ENCODE data around the gene C10orf67.

DNA sequence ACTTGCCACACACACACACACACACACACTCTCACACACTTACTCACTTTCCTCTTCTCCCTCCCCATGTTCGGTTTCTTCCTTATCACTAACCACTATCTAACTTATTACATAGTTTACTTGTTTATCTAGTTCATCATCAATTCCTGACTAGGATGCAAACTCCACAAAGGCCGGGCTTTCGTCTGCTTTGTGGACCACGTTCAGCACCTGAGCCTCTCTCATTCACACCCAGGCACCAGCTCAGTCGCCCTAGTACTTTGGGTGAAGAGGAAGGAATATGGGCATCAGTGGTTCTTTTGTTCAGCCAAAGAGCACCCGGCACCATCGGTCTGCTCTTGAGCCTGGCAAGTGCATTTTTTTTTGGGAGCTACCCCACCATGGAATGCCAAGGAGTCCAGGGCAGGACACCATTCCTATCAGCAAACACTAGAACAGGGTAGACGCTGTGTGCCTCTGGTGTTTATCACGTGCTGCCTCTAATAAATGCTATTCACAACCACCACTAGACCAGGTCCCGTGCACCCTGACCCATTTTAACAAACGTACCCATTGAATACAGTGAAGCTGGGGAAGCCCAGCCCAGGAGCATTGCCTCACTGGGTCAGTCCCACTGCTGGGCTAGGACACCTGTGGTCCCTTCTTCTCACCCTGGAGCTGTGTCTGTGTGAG, 2.2 kb downstream of the C10orf67 start:
- TF ChIP-seq MAX (IDR thresholded peaks at IDR 0.05), result no peak
- TF ChIP-seq REST (IDR thresholded peaks at IDR 0.05; ENCODE audit: low read depth), result no peak
- no peak for TF ChIP-seq YY1 (IDR thresholded peaks at IDR 0.05; ENCODE audit: low read depth)

Data from Ishikawa (cell line).